Common myeloid progenitor, CD34-positive (primary cell): ENCODE results near the gene CCDC9.
"Not testable (repeated sequence)": the region's sequence is repeated elsewhere in the genome, so short reads cannot be mapped to it uniquely, and the experiment has no call there.

ENCODE experiments used
- CTCF ChIA-PET: fragments of 350-600 bp; sonication (Branson Sonifier 250); formaldehyde crosslinking; loops from one replicate; lab custom pipeline; 2021; ENCODE audit warnings: antibody characterized with exemption; lab: Charles Lee
- POLR2A ChIA-PET: fragments of 350-600 bp; sonication (Branson Sonifier 250); formaldehyde crosslinking; loops from one replicate; lab custom pipeline; 2021; ENCODE audit warnings: antibody characterized with exemption; lab: Charles Lee
- DNase-seq, 3 donors: peaks; one replicate each; pipeline versions ENCODE4 v3.0.0 to v3.0.0-alpha.2; 2013
- H3K27ac ChIP-seq, 2 experiments: 1 replicate in 1 of 2; 2 replicates in 1 of 2; pipeline ENCODE4 v1.7.0; 2013; ENCODE audit warnings: inconsistent platforms in 2 of 2, low read length in 2 of 2, mild to moderate bottlenecking in 2 of 2, low read depth in 1 of 2, moderate library complexity in 1 of 2; ENCODE audit not compliant: severe bottlenecking in 2 of 2, insufficient read depth in 1 of 2, poor library complexity in 1 of 2
- H3K27me3 ChIP-seq, 5 experiments: replicated peaks in 2 of 5; 1 replicate in 3 of 5; 2 replicates in 2 of 5; pipeline versions ENCODE4 v1.6.1 to v1.7.0; 2013; ENCODE audit warnings: low read length in 4 of 5, mild to moderate bottlenecking in 2 of 5, moderate library complexity in 2 of 5, inconsistent platforms in 1 of 5; ENCODE audit not compliant: insufficient read depth in 5 of 5, control insufficient read depth in 4 of 5
- H3K36me3 ChIP-seq, 4 experiments: 1 replicate in 2 of 4; 2 replicates in 2 of 4; pipeline versions ENCODE4 v1.6.1 to v1.7.0; 2013; ENCODE audit warnings: low read length in 3 of 4, control low read depth in 1 of 4, mild to moderate bottlenecking in 1 of 4; ENCODE audit not compliant: control insufficient read depth in 4 of 4, insufficient read depth in 4 of 4
- H3K4me1 ChIP-seq, 4 experiments: 1 replicate in 3 of 4; 2 replicates in 1 of 4; pipeline versions ENCODE4 v1.6.1 to v1.7.1; 2013; ENCODE audit warnings: low read length in 3 of 4, mild to moderate bottlenecking in 3 of 4, control low read depth in 1 of 4, inconsistent platforms in 1 of 4, moderate library complexity in 1 of 4; ENCODE audit not compliant: control insufficient read depth in 4 of 4, insufficient read depth in 4 of 4; ENCODE audit errors: control extremely low read depth in 1 of 4
- H3K4me3 ChIP-seq, 7 experiments: 1 replicate in 4 of 7; 2 replicates in 3 of 7; pipeline versions ENCODE4 v1.5.1 to v1.7.0; 2013; ENCODE audit warnings: mild to moderate bottlenecking in 7 of 7, low read length in 6 of 7, moderate library complexity in 6 of 7, inconsistent platforms in 2 of 7, low read depth in 2 of 7, control low read depth in 1 of 7; ENCODE audit not compliant: insufficient read depth in 4 of 7, control insufficient read depth in 1 of 7; ENCODE audit errors: extremely low read depth in 1 of 7
- H3K9me3 ChIP-seq, 5 experiments: 1 replicate in 4 of 5; 2 replicates in 1 of 5; pipeline versions ENCODE4 v1.6.1 to v1.7.1; 2013; ENCODE audit warnings: low read length in 4 of 5, mild to moderate bottlenecking in 2 of 5, inconsistent platforms in 1 of 5, low read depth in 1 of 5, moderate library complexity in 1 of 5; ENCODE audit not compliant: control insufficient read depth in 4 of 5, insufficient read depth in 2 of 5; ENCODE audit errors: control extremely low read depth in 1 of 5
- WGBS: methylation state at CpG from one replicate; pipeline ENCODE4 v1.1.5; 2013; ENCODE audit not compliant: insufficient coverage; 5-methylcytosine and 5-hydroxymethylcytosine counted together

Gene CCDC9

GRCh38 chr19:47261946-47262793, 5.8 kb downstream of the CCDC9 start:
- H3K9me3 ChIP-seq, H3K27ac ChIP-seq, H3K4me3 ChIP-seq, H3K27me3 ChIP-seq: not testable (repeated sequence)
- H3K4me1 ChIP-seq = peaks cover 4 to 12% (median 9%) of the 10 kb centered on the region in 4 experiments
- WGBS = 84% methylated on average over 8 of the region's 14 CpGs
- ChIA-PET POLR2A (interaction anchor here (0.8 to 1.2 kb wide), 2 partner anchors 12 kb away, joined by 3 read pairs; partner anchors contain the start of gene INAFM1), CTCF (interaction anchor here (0.6 to 1.7 kb wide), 3 partner anchors 10 to 22 kb away, joined by 3 to 6 read pairs (median 3); no protein-coding TSS in a partner anchor)
- DNase-seq = peak; percentile 50 to 83 (median 73)
- H3K36me3 ChIP-seq = peaks cover 7 to 66% (median 48%) of the 10 kb centered on the region in 4 experiments

- CTCF ChIA-PET = no interaction called here
These were observed 8.3 kb downstream of the CCDC9 start for GRCh38 chr19:47264629-47265028.

GRCh38 chr19:47266401-47266941, 10.1 kb downstream of the CCDC9 start:
- WGBS = 95% methylated on average over 20 of the region's 21 CpGs
- Histone ChIP-seq H3K4me1 (peaks cover 0 to 2% (median 0%) of the 10 kb centered on the region in 4 experiments), H3K9me3 (no peaks in the 10 kb centered on the region), H3K27ac (no peak overlapping the region), H3K4me3 (no peak overlapping the region), H3K27me3 (no peaks in the 10 kb centered on the region), H3K36me3 (peaks cover 9 to 64% (median 40%) of the 10 kb centered on the region in 4 experiments)
- DNase-seq = no peak
- POLR2A ChIA-PET = interaction anchor here (0.6 kb wide), 1 partner anchor 59 kb away, joined by 3 read pairs; no protein-coding TSS in a partner anchor
- CTCF ChIA-PET = interaction anchor here (0.8 to 3.7 kb wide), 4 partner anchors 10 to 55 kb away, joined by 3 to 12 read pairs (median 4); partner anchors contain the start of gene CCDC9

More at GRCh38 chr19:47264629-47265028, 8.3 kb downstream of the CCDC9 start:
- no peak for DNase-seq
- Histone ChIP-seq H3K36me3 (peaks cover 8 to 66% (median 44%) of the 10 kb centered on the region in 4 experiments), H3K4me3 (no peak overlapping the region), H3K27ac (no peak overlapping the region), H3K4me1 (no peaks in the 10 kb centered on the region), H3K9me3 (no peaks in the 10 kb centered on the region), H3K27me3 (no peaks in the 10 kb centered on the region)
- POLR2A ChIA-PET = no interaction called here
- 98% methylated on average over 30 of the region's 30 CpGs for WGBS

GRCh38 chr19:47267350-47267759, 11.0 kb downstream of the CCDC9 start:
- no peak overlapping the region for H3K4me3 ChIP-seq
- H3K36me3 ChIP-seq = peaks cover 9 to 63% (median 40%) of the 10 kb centered on the region in 4 experiments
- POLR2A ChIA-PET = no interaction called here

GRCh38 chr19:47268028-47268427, 11.7 kb downstream of the CCDC9 start:
- Histone ChIP-seq H3K4me3 (no peak overlapping the region), H3K36me3 (peaks cover 7 to 57% (median 39%) of the 10 kb centered on the region in 4 experiments), H3K27ac (no peak overlapping the region), H3K27me3 (no peaks in the 10 kb centered on the region), H3K4me1 (peaks cover 0 to 17% (median 10%) of the 10 kb centered on the region in 4 experiments), H3K9me3 (no peaks in the 10 kb centered on the region)
- CTCF ChIA-PET = interaction anchor here (1.4 to 3.7 kb wide), 2 partner anchors 11 to 22 kb away, joined by 4 to 12 read pairs; partner anchors contain the start of gene CCDC9
- POLR2A ChIA-PET = no interaction called here
- no peak for DNase-seq
- WGBS = 100% methylated on average over 1 of the region's 6 CpGs

More at GRCh38 chr19:47267350-47267759, 11.0 kb downstream of the CCDC9 start:
- Histone ChIP-seq H3K9me3 (no peaks in the 10 kb centered on the region), H3K27me3 (no peaks in the 10 kb centered on the region), H3K27ac (no peak overlapping the region), H3K4me1 (peaks cover 0 to 11% (median 4%) of the 10 kb centered on the region in 4 experiments)
- 96% methylated on average over 11 of the region's 14 CpGs for WGBS
- DNase-seq = no peak
- CTCF ChIA-PET = interaction anchor here (1.4 to 3.7 kb wide), 2 partner anchors 10 to 21 kb away, joined by 4 to 12 read pairs; partner anchors contain the start of gene CCDC9

- Histone ChIP-seq H3K36me3 (peaks cover 7 to 47% (median 35%) of the 10 kb centered on the region in 4 experiments), H3K27ac (no peak overlapping the region), H3K4me1 (peaks cover 0 to 26% (median 17%) of the 10 kb centered on the region in 4 experiments), H3K9me3 (no peaks in the 10 kb centered on the region), H3K4me3 (no peak overlapping the region), H3K27me3 (no peaks in the 10 kb centered on the region)
- POLR2A ChIA-PET = no interaction called here
- WGBS = 91% methylated on average over 7 of the region's 7 CpGs
- DNase-seq = no peak
- CTCF ChIA-PET = interaction anchor here (3.7 kb wide), 1 partner anchor 13 kb away, joined by 12 read pairs; the partner anchor contains the start of gene CCDC9
These were observed 13.3 kb downstream of the CCDC9 start for GRCh38 chr19:47269596-47269995.
